ENCODE results near the gene SMARCC2. TPM values are rescaled to one million over a fixed set of nuclear protein-coding genes. Genes with fewer than 3 reads are reported as not detected.

The SMARCC2 gene
- total and polyA plus RNA-seq, 4 experiments from 2014 or later = 27.0 to 199 (median 142) TPM

- ChIA-PET POLR2A (ENCODE audit: partially characterized antibody) (interaction anchor here (0.6 to 5.1 kb wide), 10 partner anchors 10 to 1454 kb away, joined by 3 to 63 read pairs (median 6); partner anchors contain the start of genes ESYT1, MYL6, PA2G4 and RPL41), CTCF (ENCODE audit: partially characterized antibody) (interaction anchor here (1.4 to 5.9 kb wide), 4 partner anchors 11 to 51 kb away, joined by 4 to 22 read pairs (median 12); partner anchors contain the start of genes ESYT1, MYL6, SMARCC2 and ZC3H10)
- no peaks in the 10 kb centered on the region for H3K9me3 ChIP-seq (ENCODE audit: control insufficient read depth in 1 of 2, low read length in 2 of 2)
- H3K27ac Mint-ChIP-seq = peak overlapping the region; percentile 77 to 90 (median 86)
- H3K4me1 Mint-ChIP-seq = peaks cover 41 to 72% (median 54%) of the 10 kb centered on the region in 4 donors
- no peak for DNase-seq
- H3K4me1 ChIP-seq (ENCODE audit: insufficient read depth, low read length) = peaks cover 74% of the 10 kb centered on the region
- no peaks in the 10 kb centered on the region for H3K27me3 Mint-ChIP-seq
- H3K4me3 ChIP-seq (ENCODE audit: low read length in 2 of 2) = no peak overlapping the region
- peak overlapping the region; percentile 22 for H3K27ac ChIP-seq (ENCODE audit: low read depth, low read length)
- H3K4me3 Mint-ChIP-seq = peak overlapping the region in 7 of 8 donors; percentile 19 to 84 (median 74)
- H3K36me3 ChIP-seq (ENCODE audit: insufficient read depth, low read length) = peaks cover 83% of the 10 kb centered on the region
- H3K9me3 Mint-ChIP-seq = no peaks in the 10 kb centered on the region
- peaks cover 74 to 78% of the 10 kb centered on the region in 2 donors for H3K36me3 Mint-ChIP-seq
- H3K27me3 ChIP-seq (ENCODE audit: insufficient read depth, low read length) = no peaks in the 10 kb centered on the region
- intact Hi-C loops (cut with micrococcal nuclease) = no loop called here
These were observed 51.3 kb downstream of the SMARCC2 start for GRCh38 chr12:56137853-56138571.

GRCh38 chr12:56134897-56135296 lies 54.4 kb downstream of the SMARCC2 start:
- H3K27ac Mint-ChIP-seq = peak overlapping the region in 2 of 7 donors; percentile 71 to 78
- Histone ChIP-seq H3K9me3 (ENCODE audit: control insufficient read depth in 1 of 2, low read length in 2 of 2) (no peaks in the 10 kb centered on the region), H3K4me1 (ENCODE audit: insufficient read depth, low read length) (peaks cover 78% of the 10 kb centered on the region), H3K4me3 (ENCODE audit: low read length in 2 of 2) (no peak overlapping the region), H3K27ac (ENCODE audit: low read depth, low read length) (no peak overlapping the region), H3K27me3 (ENCODE audit: insufficient read depth, low read length) (no peaks in the 10 kb centered on the region), H3K36me3 (ENCODE audit: insufficient read depth, low read length) (peaks cover 85% of the 10 kb centered on the region)
- ChIA-PET CTCF (ENCODE audit: partially characterized antibody) (interaction anchor here (0.7 kb wide), 1 partner anchor 548 kb away, joined by 3 read pairs; no protein-coding TSS in a partner anchor), POLR2A (ENCODE audit: partially characterized antibody) (no interaction called here)
- peaks cover 50 to 78% (median 58%) of the 10 kb centered on the region in 4 donors for H3K4me1 Mint-ChIP-seq
- no peak overlapping the region for H3K4me3 Mint-ChIP-seq
- intact Hi-C loops (cut with micrococcal nuclease) = no loop called here
- H3K36me3 Mint-ChIP-seq = peaks cover 79% of the 10 kb centered on the region in 2 donors
- H3K27me3 Mint-ChIP-seq = no peaks in the 10 kb centered on the region
- DNase-seq = no peak
- H3K9me3 Mint-ChIP-seq = no peaks in the 10 kb centered on the region

GRCh38 chr12:56130876-56131275 lies 58.4 kb downstream of the SMARCC2 start:
- peaks cover 47% of the 10 kb centered on the region for H3K36me3 ChIP-seq (ENCODE audit: insufficient read depth, low read length)
- Mint-ChIP-seq H3K36me3 (peaks cover 48 to 61% of the 10 kb centered on the region in 2 donors), H3K9me3 (peaks cover 0 to 2% (median 0%) of the 10 kb centered on the region in 8 donors), H3K4me3 (peak overlapping the region; percentile 61 to 100 (median 97)), H3K4me1 (peaks cover 47 to 81% (median 53%) of the 10 kb centered on the region in 4 donors), H3K27me3 (no peaks in the 10 kb centered on the region), H3K27ac (peak overlapping the region; percentile 89 to 98 (median 97))
- H3K9me3 ChIP-seq (ENCODE audit: control insufficient read depth in 1 of 2, low read length in 2 of 2) = no peaks in the 10 kb centered on the region
- no peak for DNase-seq
- H3K4me1 ChIP-seq (ENCODE audit: insufficient read depth, low read length) = peaks cover 62% of the 10 kb centered on the region
- peak overlapping the region; percentile 82 for H3K27ac ChIP-seq (ENCODE audit: low read depth, low read length)
- no peaks in the 10 kb centered on the region for H3K27me3 ChIP-seq (ENCODE audit: insufficient read depth, low read length)
- intact Hi-C loops (cut with micrococcal nuclease) = no loop called here
- CTCF ChIA-PET (ENCODE audit: partially characterized antibody) = interaction anchor here (0.5 to 1.2 kb wide), 4 partner anchors 57 to 84 kb away, joined by 3 to 4 read pairs (median 3); partner anchors contain the start of gene SMARCC2
- POLR2A ChIA-PET (ENCODE audit: partially characterized antibody) = interaction anchor here (1.0 to 9.4 kb wide), 5 partner anchors 7 to 59 kb away, joined by 3 to 245 read pairs (median 178); partner anchors contain the start of genes MYL6, RPL41, SMARCC2 and ZC3H10
- H3K4me3 ChIP-seq (ENCODE audit: low read length in 2 of 2) = peak overlapping the region; percentile 38 to 81

GRCh38 chr12:56129942-56130495 lies 59.3 kb downstream of the SMARCC2 start:
- intact Hi-C loops (cut with micrococcal nuclease) = loop anchor here (1.0 to 5.0 kb wide), 5 partner anchors 9 to 557 kb away; partner anchors contain the start of genes APOF, MYL6B, PA2G4 and PTGES3
- H3K4me3 Mint-ChIP-seq = peak overlapping the region; percentile 96 to 100 (median 98)
- DNase-seq = no peak
- Histone ChIP-seq H3K27me3 (ENCODE audit: insufficient read depth, low read length) (no peaks in the 10 kb centered on the region), H3K27ac (ENCODE audit: low read depth, low read length) (peak overlapping the region; percentile 82), H3K4me3 (ENCODE audit: low read length in 2 of 2) (peak overlapping the region; percentile 81 to 96), H3K4me1 (ENCODE audit: insufficient read depth, low read length) (peaks cover 68% of the 10 kb centered on the region), H3K36me3 (ENCODE audit: insufficient read depth, low read length) (peaks cover 41% of the 10 kb centered on the region), H3K9me3 (ENCODE audit: control insufficient read depth in 1 of 2, low read length in 2 of 2) (no peaks in the 10 kb centered on the region)
- no peaks in the 10 kb centered on the region for H3K27me3 Mint-ChIP-seq
- H3K36me3 Mint-ChIP-seq = peaks cover 47 to 57% of the 10 kb centered on the region in 2 donors
- H3K27ac Mint-ChIP-seq = peak overlapping the region; percentile 89 to 98 (median 97)
- ChIA-PET CTCF (ENCODE audit: partially characterized antibody) (interaction anchor here (0.9 to 4.1 kb wide), 6 partner anchors 11 to 83 kb away, joined by 3 to 41 read pairs (median 6); partner anchors contain the start of gene ZC3H10), POLR2A (ENCODE audit: partially characterized antibody) (interaction anchor here (0.6 to 9.4 kb wide), 12 partner anchors 8 to 386 kb away, joined by 3 to 245 read pairs (median 34); partner anchors contain the start of genes ANKRD52, MYL6, PA2G4 and RNF41)
- peaks cover 0 to 2% (median 0%) of the 10 kb centered on the region in 8 donors for H3K9me3 Mint-ChIP-seq
- H3K4me1 Mint-ChIP-seq = peaks cover 47 to 82% (median 55%) of the 10 kb centered on the region in 4 donors

- Mint-ChIP-seq H3K36me3 (peaks cover 46 to 56% of the 10 kb centered on the region in 2 donors), H3K4me3 (peak overlapping the region; percentile 96 to 100 (median 98)), H3K9me3 (peaks cover 0 to 2% (median 0%) of the 10 kb centered on the region in 8 donors), H3K4me1 (peaks cover 49 to 88% (median 57%) of the 10 kb centered on the region in 4 donors), H3K27ac (peak overlapping the region; percentile 89 to 99 (median 97)), H3K27me3 (no peaks in the 10 kb centered on the region)
- Histone ChIP-seq H3K36me3 (ENCODE audit: insufficient read depth, low read length) (peaks cover 40% of the 10 kb centered on the region), H3K9me3 (ENCODE audit: control insufficient read depth in 1 of 2, low read length in 2 of 2) (no peaks in the 10 kb centered on the region), H3K27ac (ENCODE audit: low read depth, low read length) (peak overlapping the region; percentile 82), H3K27me3 (ENCODE audit: insufficient read depth, low read length) (no peaks in the 10 kb centered on the region), H3K4me1 (ENCODE audit: insufficient read depth, low read length) (peaks cover 73% of the 10 kb centered on the region), H3K4me3 (ENCODE audit: low read length in 2 of 2) (peak overlapping the region; percentile 81 to 96)
- POLR2A ChIA-PET (ENCODE audit: partially characterized antibody) = interaction anchor here (0.8 to 9.4 kb wide), 14 partner anchors 8 to 1812 kb away, joined by 3 to 245 read pairs (median 16); partner anchors contain the start of genes ANKRD52, ATP23, MYL6 and ORMDL2
- intact Hi-C loops (cut with micrococcal nuclease) = loop anchor here (1.0 to 5.0 kb wide), 5 partner anchors 10 to 558 kb away; partner anchors contain the start of genes APOF, MYL6B, PA2G4 and PTGES3
- DNase-seq = peak; percentile 70 to 79 (median 77)
- CTCF ChIA-PET (ENCODE audit: partially characterized antibody) = interaction anchor here (1.0 to 13.2 kb wide), 7 partner anchors 10 to 60 kb away, joined by 3 to 264 read pairs (median 7); partner anchors contain the start of genes SMARCC2 and ZC3H10
These were observed 59.9 kb downstream of the SMARCC2 start for GRCh38 chr12:56129206-56129941.

- CTCF ChIA-PET (ENCODE audit: partially characterized antibody) = interaction anchor here (1.1 to 13.2 kb wide), 14 partner anchors 9 to 81 kb away, joined by 3 to 264 read pairs (median 9); partner anchors contain the start of genes MYL6, MYL6B, PA2G4 and RPL41
- Histone ChIP-seq H3K9me3 (ENCODE audit: control insufficient read depth in 1 of 2, low read length in 2 of 2) (no peaks in the 10 kb centered on the region), H3K4me1 (ENCODE audit: insufficient read depth, low read length) (peaks cover 76% of the 10 kb centered on the region), H3K27ac (ENCODE audit: low read depth, low read length) (peak overlapping the region; percentile 82), H3K4me3 (ENCODE audit: low read length in 2 of 2) (peak overlapping the region; percentile 81 to 96), H3K36me3 (ENCODE audit: insufficient read depth, low read length) (peaks cover 33% of the 10 kb centered on the region), H3K27me3 (ENCODE audit: insufficient read depth, low read length) (no peaks in the 10 kb centered on the region)
- Mint-ChIP-seq H3K4me1 (peaks cover 49 to 88% (median 60%) of the 10 kb centered on the region in 4 donors), H3K27me3 (no peaks in the 10 kb centered on the region), H3K9me3 (peaks cover 0 to 2% (median 0%) of the 10 kb centered on the region in 8 donors), H3K36me3 (peaks cover 40 to 51% of the 10 kb centered on the region in 2 donors), H3K27ac (peak overlapping the region; percentile 89 to 99 (median 97)), H3K4me3 (peak overlapping the region; percentile 96 to 100 (median 98))
- intact Hi-C loops (cut with micrococcal nuclease) = loop anchor here (1.0 to 5.0 kb wide), 6 partner anchors 11 to 559 kb away; partner anchors contain the start of genes APOF, MYL6, MYL6B and PA2G4
- DNase-seq = peak in 1 of 5 donors; percentile 32
- POLR2A ChIA-PET (ENCODE audit: partially characterized antibody) = interaction anchor here (0.6 to 9.4 kb wide), 30 partner anchors 9 to 1812 kb away, joined by 3 to 245 read pairs (median 5); partner anchors contain the start of genes ANKRD52, ATP23, BLOC1S1 and CNPY2
These were observed 60.5 kb downstream of the SMARCC2 start for GRCh38 chr12:56128670-56129205.
